Psoas muscle (tissue), 8 donors: ENCODE measurements around the gene SCTR. TPM values are rescaled to one million over a fixed set of nuclear protein-coding genes. Genes with fewer than 3 reads are reported as not detected.

Experiments
- ATAC-seq, 4 donors: fragments of 200-7000 bp; cut with Tn5 transposase; one replicate each; pipeline ENCODE4 v1.9.1; 2020; ENCODE audit warnings: moderate library complexity in 3 of 4, mild to moderate bottlenecking in 2 of 4
- DNase-seq, 2 donors: peaks; one replicate each; pipeline ENCODE4 v3.0.0-alpha.2; 2020
- H3K27ac ChIP-seq: fragments of 200-600 bp; one replicate; pipeline ENCODE4 v1.8.0; 2022
- H3K27me3 ChIP-seq, 3 donors: fragments of 200-600 bp in 1 of 3; one replicate each; pipeline versions ENCODE4 v1.6.1 to v1.8.0; 2013 to 2022; ENCODE audit warnings: low read length in 2 of 3, mild to moderate bottlenecking in 2 of 3, moderate library complexity in 1 of 3; ENCODE audit not compliant: insufficient read depth in 3 of 3
- H3K36me3 ChIP-seq, 2 donors: fragments of 200-600 bp in 1 of 2; one replicate each; pipeline versions ENCODE4 v1.6.1 to v1.8.0; 2013 to 2022; ENCODE audit warnings: low read depth in 1 of 2, mild to moderate bottlenecking in 1 of 2, moderate library complexity in 1 of 2; ENCODE audit not compliant: insufficient read depth in 1 of 2
- H3K4me1 ChIP-seq: fragments of 200-600 bp; one replicate; pipeline ENCODE4 v1.8.0; 2022
- H3K4me3 ChIP-seq: fragments of 200-600 bp; one replicate; pipeline ENCODE4 v1.8.0; 2022; ENCODE audit warnings: mild to moderate bottlenecking
- H3K9me3 ChIP-seq: fragments of 200-600 bp; one replicate; pipeline ENCODE4 v1.8.0; 2022
- CTCF ChIP-seq: fragments of 200-600 bp; IDR thresholded peaks from one replicate; pipeline ENCODE4 v1.8.0; 2022; ENCODE audit warnings: antibody characterized with exemption
- WGBS, 3 donors: extraction: QIAGEN DNeasy Blood & Tissue Kit; methylation state at CpG; one replicate each; pipeline versions ENCODE4 v1.1.6 to v1.1.7; 2013; 5-methylcytosine and 5-hydroxymethylcytosine counted together
- intact Hi-C, 2 donors: fragments of 100-400 bp; cut with DNase I; formaldehyde crosslinking; loops; one replicate each; pipeline versions ENCODE4 v1.11.0 to v1.14.2; 2022
- polyA plus RNA-seq, 3 donors: library from polyadenylated mRNA; stranded (reverse); fragments of 200-250 nt; gene quantifications; one replicate each; pipeline ENCODE4 v1.2.3, GENCODE V29; 2013
- total RNA-seq, 4 donors: library from RNA; stranded (reverse); fragmentation: NEBNext Ultra II Directional in 2 of 4; extraction: Animal tissue kit (Norgen Biotek cat#: 25700) in 2 of 4; gene quantifications; one replicate each; pipeline versions ENCODE4 v1.2.1 to v1.2.4, GENCODE V29; 2021 to 2023
- donor health status: healthy with polysubstance abuse.
- donor health status: DM: no; HTN: no; CAD: no; lungs with moderate emphysema.
- donor health status: Bipolar disorder and iron deficiency.
- donor health status: healthy.
- donor health status: DM: yes; HTN: yes; CAD: no.
- donor health status: DM: no; HTN: no; CAD: no.
- donor health status: DM: no; HTN: no; CAD: no.
- donor health status: DM: yes; HTN: yes; CAD: no.

SCTR gene
- total and polyA plus RNA-seq, 7 donors = 0.12 to 1.3 (median 0.57) TPM; not detected in 4

- no peak for TF ChIP-seq CTCF
- no peaks in the 10 kb centered on the region for H3K36me3 ChIP-seq
- peaks cover under 1% of the 10 kb centered on the region for H3K4me1 ChIP-seq
- WGBS, 3 donors = 70 to 75% (median 74%) methylated on average over 12 of the region's 12 CpGs
- H3K27ac ChIP-seq = no peak overlapping the region
- H3K27me3 ChIP-seq = peaks cover 0 to 1% (median 0%) of the 10 kb centered on the region in 3 donors
- H3K9me3 ChIP-seq = no peaks in the 10 kb centered on the region
- intact Hi-C loops = no loop called here
- no peak overlapping the region for H3K4me3 ChIP-seq
- ATAC-seq = no peak
- peak in 1 of 2 donors; percentile 67 for DNase-seq
Measured at GRCh38 chr2:119426801-119427395, 97.4 kb downstream of the SCTR start.

- H3K4me1 ChIP-seq = no peaks in the 10 kb centered on the region
- intact Hi-C loops = no loop called here
- no peaks in the 10 kb centered on the region for H3K36me3 ChIP-seq
- H3K4me3 ChIP-seq = no peak overlapping the region
- no peaks in the 10 kb centered on the region for H3K9me3 ChIP-seq
- ATAC-seq = no peak
- no peak for TF ChIP-seq CTCF
- no peak overlapping the region for H3K27ac ChIP-seq
- no peak for DNase-seq
- 67 to 77% (median 72%) methylated on average over 5 of the region's 5 CpGs for WGBS, 3 donors
- H3K27me3 ChIP-seq = peaks cover 0 to 1% (median 0%) of the 10 kb centered on the region in 3 donors
Measured at GRCh38 chr2:119426396-119426675, 97.9 kb downstream of the SCTR start.

- Histone ChIP-seq H3K4me3 (no peak overlapping the region), H3K36me3 (no peaks in the 10 kb centered on the region), H3K27ac (no peak overlapping the region), H3K9me3 (no peaks in the 10 kb centered on the region), H3K4me1 (no peaks in the 10 kb centered on the region), H3K27me3 (peaks cover 0 to 1% (median 0%) of the 10 kb centered on the region in 3 donors)
- intact Hi-C loops = no loop called here
- no peak for ATAC-seq
- no peak for TF ChIP-seq CTCF
- DNase-seq = no peak
- 77 to 89% (median 84%) methylated on average over 7 of the region's 7 CpGs for WGBS, 3 donors
Measured at GRCh38 chr2:119425620-119426395, 98.5 kb downstream of the SCTR start.

- H3K4me1 ChIP-seq = no peaks in the 10 kb centered on the region
- intact Hi-C loops = no loop called here
- ATAC-seq (no peak), DNase-seq (no peak)
- no peak overlapping the region for H3K4me3 ChIP-seq
- 79 to 96% (median 87%) methylated on average over 1 of the region's 1 CpG for WGBS, 3 donors
- peaks cover 0 to 1% (median 0%) of the 10 kb centered on the region in 3 donors for H3K27me3 ChIP-seq
- H3K36me3 ChIP-seq = no peaks in the 10 kb centered on the region
- H3K9me3 ChIP-seq = no peaks in the 10 kb centered on the region
- no peak overlapping the region for H3K27ac ChIP-seq
- no peak for TF ChIP-seq CTCF
Measured at GRCh38 chr2:119425119-119425405, 99.2 kb downstream of the SCTR start.
